ENCODE data around the gene DTNA. TPM values are rescaled to one million over a fixed set of nuclear protein-coding genes. Genes with fewer than 3 reads are reported as not detected.

The DTNA gene
- total and polyA plus RNA-seq, 2 of the 8 experiments (the other 6 are each of a cell fraction or from before 2014, with no cell fraction given) = 30.2 to 32.7 TPM

GRCh38 chr18:34660572-34660971 lies 49.5 kb upstream of the DTNA start:
- POLR2A ChIA-PET (ENCODE audit: partially characterized antibody) = interaction anchor here (0.6 to 3.5 kb wide), 8 partner anchors 13 to 128 kb away, joined by 3 to 19 read pairs (median 4); no protein-coding TSS in a partner anchor
- Histone ChIP-seq H3K27me3 (replicated peaks in 1 of 4; ENCODE audit: control insufficient read depth in 3 of 4, extremely low read depth in 1 of 4, insufficient read depth in 3 of 4, low read length in 3 of 4) (no peaks in the 10 kb centered on the region), H3K9me3 (ENCODE audit: insufficient read depth in 2 of 2, low read depth in 1 of 2, low read length in 1 of 2) (no peaks in the 10 kb centered on the region), H2BK12ac (ENCODE audit: low read depth, low read length) (peak overlapping the region; percentile 65; the same call in 1 of the 2 replicates), H3K23me2 (ENCODE audit: low read depth, low read length) (no peaks in the 10 kb centered on the region; the same call in 1 of the 2 replicates), H4K8ac (ENCODE audit: extremely low read depth, insufficient read depth, low read length) (no peak overlapping the region), H3K4me1 (replicated peaks in 1 of 4; ENCODE audit: control insufficient read depth in 3 of 4, insufficient read depth in 4 of 4, low read length in 3 of 4) (peaks cover 8 to 26% (median 22%) of the 10 kb centered on the region in 4 experiments; a peak in 6 of 7 replicates), H2BK120ac (replicated peaks; ENCODE audit: low read depth, low read length) (peak overlapping the region; percentile 71), H3K4me3 (ENCODE audit: extremely low read depth in 1 of 4, insufficient read depth in 2 of 4, low read depth in 3 of 4, low read length in 4 of 4) (peak overlapping the region in 1 of 4 experiments; percentile 44; a peak in 3 of 8 replicates), H3K9ac (replicated peaks in 1 of 4; ENCODE audit: extremely low read depth in 1 of 4, low read depth in 3 of 4, low read length in 3 of 4) (peak overlapping the region in 3 of 4 experiments; percentile 9 to 60 (median 24); a peak in 3 of 7 replicates), H3K27ac (ENCODE audit: low read depth, low read length) (peak overlapping the region; percentile 82), H3K79me1 (ENCODE audit: low read depth, low read length) (no peaks in the 10 kb centered on the region), H2AK5ac (ENCODE audit: low read depth, low read length) (no peak overlapping the region; the same call in 1 of the 2 replicates), H3K18ac (ENCODE audit: extremely low read depth, low read length) (peak overlapping the region; percentile 20; the same call in 1 of the 2 replicates), H2AFZ (ENCODE audit: low read length) (no peak overlapping the region), H2BK20ac (ENCODE audit: low read length) (peak overlapping the region; percentile 51; the same call in 1 of the 2 replicates), H3K4me2 (ENCODE audit: insufficient read depth in 1 of 2, low read depth in 2 of 2, low read length in 2 of 2) (peak overlapping the region; percentile 43 to 70), H4K20me1 (replicated peaks in 1 of 2; ENCODE audit: control insufficient read depth in 1 of 2, insufficient read depth in 2 of 2, low read length in 2 of 2) (no peaks in the 10 kb centered on the region), H3K79me2 (ENCODE audit: control insufficient read depth in 1 of 2, insufficient read depth in 2 of 2, low read length in 2 of 2) (no peaks in the 10 kb centered on the region), H3K56ac (replicated peaks; ENCODE audit: insufficient read length, low read depth, low read length) (no peak overlapping the region), H2BK5ac (ENCODE audit: low read depth, low read length) (peak overlapping the region; percentile 95), H4K5ac (ENCODE audit: insufficient read length, low read depth, low read length) (peak overlapping the region; percentile 49), H3K4ac (replicated peaks; ENCODE audit: insufficient read length, low read depth, low read length) (no peak overlapping the region), H3K23ac (ENCODE audit: insufficient read length) (no peak overlapping the region), H3K14ac (ENCODE audit: insufficient read length) (no peak overlapping the region), H3K36me3 (ENCODE audit: control insufficient read depth in 2 of 4, insufficient read depth in 4 of 4, low read length in 3 of 4) (no peaks in the 10 kb centered on the region), H2BK15ac (ENCODE audit: low read length) (no peak overlapping the region), H4K91ac (replicated peaks; ENCODE audit: insufficient read length, low read length) (no peak overlapping the region)
- CTCF ChIA-PET (ENCODE audit: partially characterized antibody) = interaction anchor here (0.7 to 6.1 kb wide), 39 partner anchors 9 to 435 kb away, joined by 3 to 75 read pairs (median 6); partner anchors contain the start of gene NOL4
- FAIRE-seq (peak; percentile 68), DNase-seq (ENCODE audit: low read depth in 1 of 2, low spot score in 2 of 2) (no peak)
- no peak for TF ChIP-seq RXRA (IDR thresholded peaks at IDR 0.05; ENCODE audit: insufficient read depth, low read depth, low read length)
- no peak for TF ChIP-seq BRCA1 (IDR thresholded peaks at IDR 0.05; ENCODE audit: low read depth, low read length)
- TF ChIP-seq MAX (IDR thresholded peaks at IDR 0.05) = no peak
- TF ChIP-seq, protein P1, sequence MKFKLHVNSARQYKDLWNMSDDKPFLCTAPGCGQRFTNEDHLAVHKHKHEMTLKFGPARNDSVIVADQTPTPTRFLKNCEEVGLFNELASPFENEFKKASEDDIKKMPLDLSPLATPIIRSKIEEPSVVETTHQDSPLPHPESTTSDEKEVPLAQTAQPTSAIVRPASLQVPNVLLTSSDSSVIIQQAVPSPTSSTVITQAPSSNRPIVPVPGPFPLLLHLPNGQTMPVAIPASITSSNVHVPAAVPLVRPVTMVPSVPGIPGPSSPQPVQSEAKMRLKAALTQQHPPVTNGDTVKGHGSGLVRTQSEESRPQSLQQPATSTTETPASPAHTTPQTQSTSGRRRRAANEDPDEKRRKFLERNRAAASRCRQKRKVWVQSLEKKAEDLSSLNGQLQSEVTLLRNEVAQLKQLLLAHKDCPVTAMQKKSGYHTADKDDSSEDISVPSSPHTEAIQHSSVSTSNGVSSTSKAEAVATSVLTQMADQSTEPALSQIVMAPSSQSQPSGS (IDR thresholded peaks at IDR 0.05; ENCODE audit: low read length) = no peak
- no peak for TF ChIP-seq KDM1A (IDR thresholded peaks at IDR 0.05; ENCODE audit: borderline replicate concordance, low read length)
- no peak for TF ChIP-seq RAD21 (IDR thresholded peaks at IDR 0.05 in 1 of 2, conservative IDR thresholded peaks at IDR 0.05 in 1 of 2; ENCODE audit: low read depth in 2 of 2, low read length in 2 of 2)
- TF ChIP-seq SP4 (IDR thresholded peaks at IDR 0.05; ENCODE audit: low read length) = no peak
- no peak for TF ChIP-seq POLR2AphosphoS5 (IDR thresholded peaks at IDR 0.05; ENCODE audit: low read depth, low read length)
- TF ChIP-seq PHF8 (conservative IDR thresholded peaks at IDR 0.05; ENCODE audit: low read depth, low read length) = no peak
- no peak for TF ChIP-seq CEBPB (IDR thresholded peaks at IDR 0.05; ENCODE audit: low read depth, low read length)
- no peak for TF ChIP-seq BACH1 (IDR thresholded peaks at IDR 0.05; ENCODE audit: low read length)
- 5% methylated on average over 2 of the region's 2 CpGs; no CpG with 5 or more reads in 1 of the 2 experiments for WGBS, 2 experiments (ENCODE audit: extremely low coverage in 1 of 2, insufficient coverage in 1 of 2, insufficient read length in 1 of 2, insufficient replicate concordance in 2 of 2, low coverage in 1 of 2, low lambda C conversion rate in 2 of 2, missing lambda C conversion rate in 1 of 2)
